HepG2 (cell line): ENCODE data around the gene BLZF1.

Experiments used
- CEBPG ChIP-seq: IDR thresholded peaks from 2 replicates; pipeline ENCODE4 v1.6.1; 2016
- EP300 ChIP-seq, 3 experiments: sonication (generic) in 1 of 3; formaldehyde crosslinking in 1 of 3; IDR thresholded peaks; 2 replicates each; pipeline versions ENCODE4 v1.5.1 to v1.6.1; 2011 to 2020; ENCODE audit warnings: low read depth in 2 of 3, low read length in 2 of 3, borderline replicate concordance in 1 of 3, improper control_type of control experiment in 1 of 3, mild to moderate bottlenecking in 1 of 3, missing genetic modification reagents in 1 of 3, moderate library complexity in 1 of 3
- NR2F1 ChIP-seq, 2 experiments: fragments of 450-650 bp in 1 of 2; formaldehyde crosslinking in 1 of 2; IDR thresholded peaks; 2 replicates each; pipeline versions ENCODE4 v1.5.0 to v1.6.1; 2016 to 2020; ENCODE audit warnings: mild to moderate bottlenecking in 1 of 2, missing compliant biosample characterization in 1 of 2, missing genetic modification reagents in 1 of 2, moderate library complexity in 1 of 2
- TF ChIP-seq, protein P1 (sequence below): sonication (generic); formaldehyde crosslinking; IDR thresholded peaks from 2 replicates; pipeline ENCODE4 v1.4.0; 2020; ENCODE audit warnings: missing genetic modification reagents, borderline replicate concordance

GRCh38 chr1:169427081-169427641, 59.2 kb downstream of the BLZF1 start, which contains the start of gene CCDC181:
- TF ChIP-seq NR2F1 (CRISPR knock-in tag; IDR thresholded peaks at IDR 0.05) (no peak), EP300 (IDR thresholded peaks at IDR 0.05; ENCODE audit: low read depth in 2 of 2, low read length in 2 of 2) (no peak), EP300 (CRISPR knock-in tag; IDR thresholded peaks at IDR 0.05; ENCODE audit: borderline replicate concordance) (no peak), CEBPG (CRISPR knock-in tag) (no peak)
- TF ChIP-seq, protein P1, sequence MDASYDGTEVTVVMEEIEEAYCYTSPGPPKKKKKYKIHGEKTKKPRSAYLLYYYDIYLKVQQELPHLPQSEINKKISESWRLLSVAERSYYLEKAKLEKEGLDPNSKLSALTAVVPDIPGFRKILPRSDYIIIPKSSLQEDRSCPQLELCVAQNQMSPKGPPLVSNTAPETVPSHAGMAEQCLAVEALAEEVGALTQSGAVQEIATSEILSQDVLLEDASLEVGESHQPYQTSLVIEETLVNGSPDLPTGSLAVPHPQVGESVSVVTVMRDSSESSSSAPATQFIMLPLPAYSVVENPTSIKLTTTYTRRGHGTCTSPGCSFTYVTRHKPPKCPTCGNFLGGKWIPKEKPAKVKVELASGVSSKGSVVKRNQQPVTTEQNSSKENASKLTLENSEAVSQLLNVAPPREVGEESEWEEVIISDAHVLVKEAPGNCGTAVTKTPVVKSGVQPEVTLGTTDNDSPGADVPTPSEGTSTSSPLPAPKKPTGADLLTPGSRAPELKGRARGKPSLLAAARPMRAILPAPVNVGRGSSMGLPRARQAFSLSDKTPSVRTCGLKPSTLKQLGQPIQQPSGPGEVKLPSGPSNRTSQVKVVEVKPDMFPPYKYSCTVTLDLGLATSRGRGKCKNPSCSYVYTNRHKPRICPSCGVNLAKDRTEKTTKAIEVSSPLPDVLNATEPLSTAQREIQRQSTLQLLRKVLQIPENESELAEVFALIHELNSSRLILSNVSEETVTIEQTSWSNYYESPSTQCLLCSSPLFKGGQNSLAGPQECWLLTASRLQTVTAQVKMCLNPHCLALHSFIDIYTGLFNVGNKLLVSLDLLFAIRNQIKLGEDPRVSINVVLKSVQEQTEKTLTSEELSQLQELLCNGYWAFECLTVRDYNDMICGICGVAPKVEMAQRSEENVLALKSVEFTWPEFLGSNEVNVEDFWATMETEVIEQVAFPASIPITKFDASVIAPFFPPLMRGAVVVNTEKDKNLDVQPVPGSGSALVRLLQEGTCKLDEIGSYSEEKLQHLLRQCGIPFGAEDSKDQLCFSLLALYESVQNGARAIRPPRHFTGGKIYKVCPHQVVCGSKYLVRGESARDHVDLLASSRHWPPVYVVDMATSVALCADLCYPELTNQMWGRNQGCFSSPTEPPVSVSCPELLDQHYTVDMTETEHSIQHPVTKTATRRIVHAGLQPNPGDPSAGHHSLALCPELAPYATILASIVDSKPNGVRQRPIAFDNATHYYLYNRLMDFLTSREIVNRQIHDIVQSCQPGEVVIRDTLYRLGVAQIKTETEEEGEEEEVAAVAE (CRISPR knock-in tag), result no peak
